K562 (cell line): Measurements from ENCODE around the gene RAD51D. TPM values are rescaled to one million over a fixed set of nuclear protein-coding genes. Genes with fewer than 3 reads are reported as not detected.

ENCODE experiments used
- C11orf30 ChIP-seq: fragments of 450-650 bp; IDR thresholded peaks from 2 replicates; pipeline ENCODE4 v1.6.1; 2016; ENCODE audit warnings: low read depth, mild to moderate bottlenecking
- FOSL1 ChIP-seq: fragments of 200-800 bp; sonication (Bioruptor generic); conservative IDR thresholded peaks from 2 replicates; pipeline ENCODE4 v1.6.1; 2016; ENCODE audit warnings: missing genetic modification characterization, missing compliant biosample characterization
- GATAD2B ChIP-seq: fragments of 450-650 bp; IDR thresholded peaks from 2 replicates; pipeline ENCODE4 v1.6.1; 2017; ENCODE audit warnings: mild to moderate bottlenecking, borderline replicate concordance
- KDM5B ChIP-seq: fragments of 200-600 bp; sonication (generic); IDR thresholded peaks from 2 replicates; pipeline ENCODE4 v1.6.1; 2012; ENCODE audit warnings: low read depth, mild to moderate bottlenecking, moderate library complexity, low read length, control low read depth, inconsistent platforms; ENCODE audit not compliant: insufficient replicate concordance
- MAFF ChIP-seq: IDR thresholded peaks from 2 replicates; pipeline ENCODE4 v1.6.1; 2012; ENCODE audit warnings: low read length, improper control_type of control experiment
- MAFG ChIP-seq: fragments of 450-650 bp; conservative IDR thresholded peaks from 2 replicates; pipeline ENCODE4 v1.6.1; 2016; ENCODE audit warnings: missing genetic modification characterization, missing compliant biosample characterization
- MEIS2 ChIP-seq: fragments of 450-650 bp; IDR thresholded peaks from 2 replicates; pipeline ENCODE4 v1.6.1; 2014; ENCODE audit warnings: mild to moderate bottlenecking; ENCODE audit not compliant: partially characterized antibody
- ZNF316 ChIP-seq: fragments of 450-650 bp; IDR thresholded peaks from 2 replicates; pipeline ENCODE4 v1.6.1; 2016
- ZZZ3 ChIP-seq: fragments of 450-650 bp; IDR thresholded peaks from 2 replicates; pipeline ENCODE4 v1.6.1; 2016; ENCODE audit warnings: antibody characterized with exemption, mild to moderate bottlenecking, moderate library complexity
- polyA plus RNA-seq, 8 experiments: library from polyadenylated mRNA; depleted of rRNA in 4 of 8; stranded (reverse) in 5 of 8; unstranded in 3 of 8; fragments of >200 nt; fragmentation: Nextera tagmentation in 2 of 8; fragmentation: Illumina TruSeq in 1 of 8; extraction: Ambion mirVana in 2 of 8; extraction: Trizol in 1 of 8; gene quantifications; 2 replicates each; pipeline versions ENCODE4 v1.2.1 to v1.2.3, GENCODE V29; 2011 to 2014; ENCODE audit warnings: inconsistent platforms in 1 of 8, missing spikeins in 1 of 8
- total RNA-seq, 7 experiments: library from RNA; depleted of rRNA in 6 of 7; stranded (reverse); fragments of >200 nt in 6 of 7; fragmentation: Illumina TruSeq in 2 of 7; extraction: Trizol in 2 of 7; gene quantifications; 2 replicates each; pipeline versions ENCODE4 v1.2.1 to v1.2.3, GENCODE V29; 2011 to 2021; ENCODE audit warnings: low replicate concordance in 1 of 7
- TF ChIP-seq, protein P1 (sequence below): sonication (generic); formaldehyde crosslinking; IDR thresholded peaks from 2 replicates; pipeline ENCODE4 v1.8.1; 2023; ENCODE audit warnings: mild to moderate bottlenecking, missing genetic modification reagents
- TF ChIP-seq, protein P2 (sequence below): sonication (generic); IDR thresholded peaks from 2 replicates; pipeline ENCODE4 v1.6.1; 2016

The RAD51D gene
- total and polyA plus RNA-seq, 9 of the 15 experiments (the other 6 are each of a cell fraction or from before 2014, with no cell fraction given): 2.2 to 16.9 (median 8.7) TPM

DNA sequence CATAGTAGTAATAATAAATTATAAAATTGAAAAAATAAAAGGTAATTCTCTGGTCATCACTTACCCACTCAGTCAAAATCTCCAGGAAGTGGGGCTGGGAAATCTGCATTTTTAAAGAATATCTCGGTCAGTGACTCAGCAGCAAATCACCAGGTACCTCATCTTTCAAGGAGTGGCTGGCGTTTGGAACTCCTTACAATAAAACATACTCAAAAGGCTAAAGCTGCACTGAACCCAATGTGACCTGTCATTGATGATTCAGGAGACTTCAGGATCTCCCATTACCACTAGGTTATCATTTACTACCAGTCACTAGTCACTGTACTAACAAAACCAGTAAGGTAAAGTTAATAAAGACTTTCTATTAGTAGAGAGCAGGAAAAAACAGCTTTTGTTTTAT lies 34.7 kb downstream of the RAD51D start (continued):
- TF ChIP-seq KDM5B: no peak
- no peak for TF ChIP-seq GATAD2B
- TF ChIP-seq MAFF: peak; percentile 60
- peak; percentile 68 for TF ChIP-seq C11orf30
- TF ChIP-seq FOSL1 (tag): 0 out of 2 replicates have a peak, but pooled peaks have one; percentile 26
- TF ChIP-seq MAFG (tag): peak; percentile 57
- peak; percentile 69 for TF ChIP-seq ZNF316
- TF ChIP-seq, protein P1, sequence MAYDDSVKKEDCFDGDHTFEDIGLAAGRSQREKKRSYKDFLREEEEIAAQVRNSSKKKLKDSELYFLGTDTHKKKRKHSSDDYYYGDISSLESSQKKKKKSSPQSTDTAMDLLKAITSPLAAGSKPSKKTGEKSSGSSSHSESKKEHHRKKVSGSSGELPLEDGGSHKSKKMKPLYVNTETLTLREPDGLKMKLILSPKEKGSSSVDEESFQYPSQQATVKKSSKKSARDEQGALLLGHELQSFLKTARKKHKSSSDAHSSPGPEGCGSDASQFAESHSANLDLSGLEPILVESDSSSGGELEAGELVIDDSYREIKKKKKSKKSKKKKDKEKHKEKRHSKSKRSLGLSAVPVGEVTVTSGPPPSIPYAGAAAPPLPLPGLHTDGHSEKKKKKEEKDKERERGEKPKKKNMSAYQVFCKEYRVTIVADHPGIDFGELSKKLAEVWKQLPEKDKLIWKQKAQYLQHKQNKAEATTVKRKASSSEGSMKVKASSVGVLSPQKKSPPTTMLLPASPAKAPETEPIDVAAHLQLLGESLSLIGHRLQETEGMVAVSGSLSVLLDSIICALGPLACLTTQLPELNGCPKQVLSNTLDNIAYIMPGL (CRISPR knock-in tag): no peak
- TF ChIP-seq MEIS2: peak; percentile 39
- TF ChIP-seq ZZZ3: no peak
- TF ChIP-seq, protein P2, sequence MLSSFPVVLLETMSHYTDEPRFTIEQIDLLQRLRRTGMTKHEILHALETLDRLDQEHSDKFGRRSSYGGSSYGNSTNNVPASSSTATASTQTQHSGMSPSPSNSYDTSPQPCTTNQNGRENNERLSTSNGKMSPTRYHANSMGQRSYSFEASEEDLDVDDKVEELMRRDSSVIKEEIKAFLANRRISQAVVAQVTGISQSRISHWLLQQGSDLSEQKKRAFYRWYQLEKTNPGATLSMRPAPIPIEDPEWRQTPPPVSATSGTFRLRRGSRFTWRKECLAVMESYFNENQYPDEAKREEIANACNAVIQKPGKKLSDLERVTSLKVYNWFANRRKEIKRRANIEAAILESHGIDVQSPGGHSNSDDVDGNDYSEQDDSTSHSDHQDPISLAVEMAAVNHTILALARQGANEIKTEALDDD: peak; percentile 95
